C4-2B (cell line): Measurements from ENCODE around the gene GRM3.
A peak's percentile ranks its signal among the peaks of the same experiment; 100 is the strongest.

ENCODE experiments used
- H3K27ac ChIP-seq: fragments of 450-650 bp; 2 replicates; pipeline ENCODE4 v1.5.1; 2017
- CTCF ChIP-seq: fragments of 450-650 bp; conservative IDR thresholded peaks from 2 replicates; pipeline ENCODE4 v1.5.1; 2017; ENCODE audit warnings: mild to moderate bottlenecking
- ZFX ChIP-seq: fragments of 450-650 bp; IDR thresholded peaks from 2 replicates; pipeline ENCODE4 v1.6.1; 2017

The GRM3 gene

GRCh38 chr7:86664486-86664885, 20.8 kb downstream of the GRM3 start:
- TF ChIP-seq ZFX (no peak), CTCF (no peak)
- no peak overlapping the region for H3K27ac ChIP-seq

GRCh38 chr7:86664991-86665390, 21.3 kb downstream of the GRM3 start:
- no peak overlapping the region for H3K27ac ChIP-seq
- no peak for TF ChIP-seq ZFX
- no peak for TF ChIP-seq CTCF

GRCh38 chr7:86665669-86666068, 22.0 kb downstream of the GRM3 start:
- H3K27ac ChIP-seq: no peak overlapping the region
- no peak for TF ChIP-seq CTCF
- no peak for TF ChIP-seq ZFX

- no peak for TF ChIP-seq ZFX
- peak; percentile 6; the same call in 1 of the 2 replicates for TF ChIP-seq CTCF
- no peak overlapping the region for H3K27ac ChIP-seq
Observed at GRCh38 chr7:86667732-86668131, 24.0 kb downstream of the GRM3 start.

GRCh38 chr7:86668315-86668714, 24.6 kb downstream of the GRM3 start:
- no peak for TF ChIP-seq ZFX
- H3K27ac ChIP-seq: no peak overlapping the region

- no peak overlapping the region for H3K27ac ChIP-seq
- TF ChIP-seq CTCF (no peak), ZFX (no peak)
Observed at GRCh38 chr7:86687831-86688230, 44.1 kb downstream of the GRM3 start.

- H3K27ac ChIP-seq: no peak overlapping the region
- no peak for TF ChIP-seq ZFX
Observed at GRCh38 chr7:86689363-86689762, 45.7 kb downstream of the GRM3 start.

- TF ChIP-seq ZFX: no peak
- TF ChIP-seq CTCF: no peak
- no peak overlapping the region for H3K27ac ChIP-seq
Observed at GRCh38 chr7:86692755-86693154, 49.0 kb downstream of the GRM3 start.

GRCh38 chr7:86706406-86706805, 62.7 kb downstream of the GRM3 start:
- no peak overlapping the region for H3K27ac ChIP-seq
- TF ChIP-seq CTCF (no peak), ZFX (no peak)
